ENCODE data around the gene P4HB.
A peak's percentile ranks its signal among the peaks of the same experiment; 100 is the strongest.

P4HB gene

GRCh38 chr17:81869221-81870130 lies 9.1 kb upstream of the P4HB start (continued):
- peak; percentile 49; the same call in 1 of the 2 replicates for TF ChIP-seq ZSCAN5A (tag by site-specific recombination; IDR thresholded peaks at IDR 0.05)
- TF ChIP-seq IKZF3 (tag by site-specific recombination; IDR thresholded peaks at IDR 0.05): peak; percentile 58; the same call in 1 of the 2 replicates
- TF ChIP-seq ZNF549 (tag by site-specific recombination; IDR thresholded peaks at IDR 0.05): no peak
- TF ChIP-seq ZBTB1 (tag by site-specific recombination; IDR thresholded peaks at IDR 0.05): peak; percentile 23; the same call in 1 of the 2 replicates
- TF ChIP-seq ZNF654 (tag by site-specific recombination; IDR thresholded peaks at IDR 0.05; ENCODE audit: low read depth): no peak; the same call in 1 of the 2 replicates
- TF ChIP-seq ZNF37A (tag by site-specific recombination; IDR thresholded peaks at IDR 0.05): no peak
- TF ChIP-seq ZSCAN18 (tag by site-specific recombination; IDR thresholded peaks at IDR 0.05): no peak
- TF ChIP-seq ZEB2 (tag by site-specific recombination; IDR thresholded peaks at IDR 0.05): peak; percentile 94
- TF ChIP-seq ZNF473 (tag by site-specific recombination; IDR thresholded peaks at IDR 0.05): no peak
- no peak for TF ChIP-seq ZNF138 (tag by site-specific recombination; IDR thresholded peaks at IDR 0.05; ENCODE audit: borderline replicate concordance)
- peak; percentile 11 for TF ChIP-seq ZFP69B (tag by site-specific recombination; IDR thresholded peaks at IDR 0.05)
- no peak for TF ChIP-seq GLI4 (tag by site-specific recombination; IDR thresholded peaks at IDR 0.05)
- TF ChIP-seq ZNF324 (tag by site-specific recombination; IDR thresholded peaks at IDR 0.05): 0 out of 2 replicates have a peak, but pooled peaks have one; percentile 29
- TF ChIP-seq GLIS1 (tag by site-specific recombination; IDR thresholded peaks at IDR 0.05): peak; percentile 97
- TF ChIP-seq ZSCAN23 (tag by site-specific recombination; IDR thresholded peaks at IDR 0.05): peak; percentile 70; the same call in 1 of the 2 replicates
- no peak for TF ChIP-seq ZNF169 (tag by site-specific recombination; IDR thresholded peaks at IDR 0.05)
- no peak for TF ChIP-seq ZNF350 (tag by site-specific recombination; IDR thresholded peaks at IDR 0.05)
- peak; percentile 74; the same call in 1 of the 2 replicates for TF ChIP-seq ZBTB7A (tag by site-specific recombination; IDR thresholded peaks at IDR 0.05; ENCODE audit: low read depth)
- TF ChIP-seq ZBTB8A (tag by site-specific recombination; IDR thresholded peaks at IDR 0.05): peak; percentile 64
- no peak for TF ChIP-seq ZNF341 (tag by site-specific recombination; IDR thresholded peaks at IDR 0.05; ENCODE audit: low read depth)
- no peak for TF ChIP-seq MEIS1 (CRISPR knock-in tag; IDR thresholded peaks at IDR 0.05; ENCODE audit: borderline replicate concordance)
- peak; percentile 48; the same call in 1 of the 2 replicates for TF ChIP-seq ZNF639 (tag by site-specific recombination; IDR thresholded peaks at IDR 0.05)
- peak; percentile 93 for TF ChIP-seq BCL11A (tag by site-specific recombination; IDR thresholded peaks at IDR 0.05; ENCODE audit: low read depth)
- no peak for TF ChIP-seq ZNF624 (tag by site-specific recombination; IDR thresholded peaks at IDR 0.05)
- TF ChIP-seq ZNF518A (tag by site-specific recombination; conservative IDR thresholded peaks at IDR 0.05; ENCODE audit: low read depth): no peak
- no peak for TF ChIP-seq ZNF274 (IDR thresholded peaks at IDR 0.05; ENCODE audit: low read length)
- no peak for TF ChIP-seq ZNF274 (tag by site-specific recombination; IDR thresholded peaks at IDR 0.05; ENCODE audit: borderline replicate concordance)
- TF ChIP-seq ZNF776 (tag by site-specific recombination; IDR thresholded peaks at IDR 0.05; ENCODE audit: borderline replicate concordance): no peak
- TF ChIP-seq ZNF488 (tag by site-specific recombination; IDR thresholded peaks at IDR 0.05): no peak
- no peak; the same call in 1 of the 2 replicates for TF ChIP-seq GFI1B (tag by site-specific recombination; IDR thresholded peaks at IDR 0.05)

Data from HEK293 (cell line).